ENCODE data around the gene ANKK1.

GRCh38 chr11:113409526-113409925 is 21.9 kb downstream of the ANKK1 start:
- no peak for TF ChIP-seq CTCF (IDR thresholded peaks at IDR 0.05 in 2 of 3, conservative IDR thresholded peaks at IDR 0.05 in 1 of 3; ENCODE audit: borderline replicate concordance in 1 of 3, insufficient read depth in 1 of 3, low read depth in 2 of 3, low read length in 2 of 3)
- no peak for TF ChIP-seq POLR2AphosphoS5 (IDR thresholded peaks at IDR 0.05; ENCODE audit: low read depth, low read length)
- TF ChIP-seq ZBTB33 (IDR thresholded peaks at IDR 0.05; ENCODE audit: extremely low read depth, insufficient replicate concordance, low read length), result no peak
- TF ChIP-seq ZFX (IDR thresholded peaks at IDR 0.05), result no peak

Measured in HCT116 (cell line).